ENCODE results near the gene ZNF688.
A peak's percentile ranks its signal among the peaks of the same experiment; 100 is the strongest.

- TF ChIP-seq CTCF (IDR thresholded peaks at IDR 0.05), result peak in 3 of 4 experiments; percentile 45 to 76 (median 59)
- peak; percentile 30 for TF ChIP-seq POLR2AphosphoS5 (IDR thresholded peaks at IDR 0.05)
These were observed 35.7 kb downstream of the ZNF688 start for GRCh38 chr16:30535777-30536190.
